CD4-positive, CD25-positive, alpha-beta regulatory T cell (primary cell): ENCODE measurements around the gene CA5A. TPM values are rescaled to one million over a fixed set of nuclear protein-coding genes. Genes with fewer than 3 reads are reported as not detected.
"Not testable (repeated sequence)": the region's sequence is repeated elsewhere in the genome, so short reads cannot be mapped to it uniquely, and the experiment has no call there.

Source experiments
- ATAC-seq, 2 donors: fragments of 150-1000 bp; cut with Tn5 transposase; one replicate each; pipeline ENCODE4 v1.10.0; 2021; ENCODE audit warnings: low read depth in 2 of 2, moderate number of reproducible peaks in 2 of 2, moderate library complexity in 1 of 2
- DNase-seq, 3 donors: peaks; one replicate each; pipeline versions ENCODE4 v3.0.0 to v3.0.0-alpha.2; 2012 to 2022; ENCODE audit warnings: mixed read lengths in 1 of 3
- H3K27ac ChIP-seq: one replicate; pipeline ENCODE4 v1.7.0; 2013; ENCODE audit warnings: mild to moderate bottlenecking, low read length; ENCODE audit not compliant: insufficient read depth, poor library complexity, severe bottlenecking
- H3K27me3 ChIP-seq: one replicate; pipeline ENCODE4 v1.7.0; 2013; ENCODE audit warnings: low read length; ENCODE audit not compliant: control insufficient read depth, insufficient read depth
- H3K36me3 ChIP-seq: one replicate; pipeline ENCODE4 v1.7.0; 2013; ENCODE audit warnings: mild to moderate bottlenecking, low read length, moderate library complexity; ENCODE audit not compliant: control insufficient read depth, insufficient read depth
- H3K4me1 ChIP-seq: 2 replicates; pipeline ENCODE4 v1.7.0; 2013; ENCODE audit warnings: mild to moderate bottlenecking, low read length; ENCODE audit not compliant: insufficient read depth, control insufficient read depth, poor library complexity, severe bottlenecking
- H3K4me3 ChIP-seq: one replicate; pipeline ENCODE4 v1.7.0; 2013; ENCODE audit warnings: low read depth, mild to moderate bottlenecking, low read length, moderate library complexity
- H3K9me3 ChIP-seq, 2 experiments: 1 replicate in 1 of 2; 2 replicates in 1 of 2; pipeline ENCODE4 v1.7.0; 2013; ENCODE audit warnings: low read length in 2 of 2, mild to moderate bottlenecking in 1 of 2, moderate library complexity in 1 of 2; ENCODE audit not compliant: control insufficient read depth in 2 of 2
- H3K27ac Mint-ChIP-seq, 3 donors: one replicate each; pipeline ENCODE4 v1.8.0; 2020 to 2022; ENCODE audit warnings: mild to moderate bottlenecking in 3 of 3, mixed read lengths in 3 of 3, moderate library complexity in 2 of 3
- H3K27me3 Mint-ChIP-seq: one replicate; pipeline ENCODE4 v1.8.0; 2022; ENCODE audit warnings: mild to moderate bottlenecking, mixed read lengths
- H3K36me3 Mint-ChIP-seq: one replicate; pipeline ENCODE4 v1.8.0; 2020; ENCODE audit warnings: mixed read lengths
- H3K4me1 Mint-ChIP-seq, 4 donors: one replicate each; pipeline ENCODE4 v1.8.0; 2020 to 2022; ENCODE audit warnings: mixed read lengths in 4 of 4, mild to moderate bottlenecking in 1 of 4
- H3K4me3 Mint-ChIP-seq, 4 donors: one replicate each; pipeline ENCODE4 v1.8.0; 2020 to 2022; ENCODE audit warnings: mild to moderate bottlenecking in 4 of 4, mixed read lengths in 4 of 4, moderate library complexity in 3 of 4
- H3K9me3 Mint-ChIP-seq, 7 donors: one replicate each; pipeline ENCODE4 v1.8.0; 2020 to 2022; ENCODE audit warnings: mixed read lengths in 7 of 7, mild to moderate bottlenecking in 3 of 7, moderate library complexity in 2 of 7
- polyA plus RNA-seq, 4 donors: library from polyadenylated mRNA; unstranded; fragments of 300-500 nt; fragmentation: Illumina TruSeq; gene quantifications; one replicate each; pipeline ENCODE4 v1.2.3, GENCODE V29; 2021
- total RNA-seq: library from RNA; stranded (reverse); gene quantifications from one replicate; pipeline ENCODE4 v1.2.3, GENCODE V29; 2022

The CA5A gene
- total and polyA plus RNA-seq, 5 donors from 2014 or later = not detected

DNA sequence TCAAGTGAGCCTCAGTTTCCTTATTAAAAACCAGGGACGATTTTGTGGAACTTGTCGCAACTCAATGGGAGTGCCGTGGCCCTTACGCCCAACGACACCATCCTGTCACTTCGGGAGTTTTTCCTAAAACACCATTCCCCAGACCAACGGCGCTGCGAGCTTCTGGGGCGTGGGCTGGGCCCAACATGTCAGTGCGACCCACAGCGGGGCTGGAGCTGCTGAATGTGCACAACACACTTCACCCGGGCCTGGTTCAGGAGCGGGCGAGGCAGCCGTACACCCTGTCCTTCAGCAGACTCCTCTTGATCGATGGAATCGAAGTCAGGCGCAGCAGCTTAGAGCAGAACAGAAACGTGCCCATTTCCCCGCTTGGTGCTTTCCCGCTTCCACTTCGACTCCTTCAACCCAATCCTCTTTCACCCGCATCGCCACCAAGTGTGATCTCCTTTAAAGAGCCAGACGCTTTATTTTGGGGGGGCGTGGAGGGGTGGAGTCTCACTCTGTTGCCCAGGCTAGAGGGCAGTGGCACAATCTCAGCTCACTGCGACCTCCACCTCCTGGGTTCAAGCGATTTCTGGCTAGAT, 53.8 kb downstream of the CA5A start:
- H3K36me3 ChIP-seq = no peaks in the 10 kb centered on the region
- no peaks in the 10 kb centered on the region for H3K27me3 ChIP-seq
- ATAC-seq = no peak
- H3K27ac Mint-ChIP-seq = no peak overlapping the region
- H3K4me1 ChIP-seq = no peaks in the 10 kb centered on the region
- H3K27me3 Mint-ChIP-seq = no peaks in the 10 kb centered on the region
- peaks cover 0 to 2% (median 0%) of the 10 kb centered on the region in 7 donors for H3K9me3 Mint-ChIP-seq
- no peaks in the 10 kb centered on the region for H3K36me3 Mint-ChIP-seq
- no peaks in the 10 kb centered on the region for H3K4me1 Mint-ChIP-seq
- H3K27ac ChIP-seq = no peak overlapping the region
- H3K4me3 Mint-ChIP-seq = no peak overlapping the region
- no peaks in the 10 kb centered on the region for H3K9me3 ChIP-seq
- no peak for DNase-seq
- no peak overlapping the region for H3K4me3 ChIP-seq

DNA sequence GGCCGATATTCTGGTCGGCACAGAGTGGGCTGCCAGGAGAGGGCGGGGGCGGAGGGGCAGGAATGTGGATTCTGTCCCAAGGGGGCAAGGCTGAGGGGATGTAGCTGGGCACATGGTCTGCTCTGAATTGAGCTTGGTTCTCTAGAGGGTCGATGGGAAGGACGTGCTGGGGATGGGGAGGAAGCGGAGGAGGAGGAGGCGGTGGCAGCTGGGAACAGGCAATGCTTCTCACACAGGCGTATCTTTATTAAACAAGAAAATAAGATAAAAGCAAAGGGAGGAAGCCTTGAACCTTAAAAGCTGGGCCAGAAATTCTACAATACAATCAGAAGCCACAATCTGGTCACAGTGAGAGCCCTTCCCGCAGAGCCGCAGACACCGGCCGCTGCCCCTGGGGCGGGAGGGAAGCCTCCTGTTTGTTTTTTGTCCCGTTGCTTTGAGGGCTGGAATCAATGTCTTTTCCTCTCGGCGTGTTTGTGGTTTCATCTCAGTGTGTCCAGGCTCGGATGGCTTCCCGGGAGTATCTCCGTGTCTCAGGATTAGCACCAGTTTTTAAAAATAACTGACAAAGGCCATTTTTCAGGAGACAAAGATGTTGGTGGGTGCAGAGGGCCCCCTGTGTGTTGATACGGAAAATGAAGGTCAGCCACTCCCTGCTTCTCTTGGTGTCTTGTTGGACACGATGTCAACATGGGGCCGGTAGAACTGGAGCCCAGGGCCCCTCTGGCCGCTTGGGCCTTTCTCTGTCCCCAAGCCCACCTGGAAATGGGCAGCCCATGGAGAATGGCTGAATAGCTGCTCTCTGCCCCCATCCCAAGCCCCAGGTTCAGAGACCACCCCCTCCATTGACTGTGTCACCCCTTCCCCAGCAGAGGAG, 54.8 kb downstream of the CA5A start:
- no peak for DNase-seq
- H3K36me3 Mint-ChIP-seq = no peaks in the 10 kb centered on the region
- no peak overlapping the region for H3K27ac Mint-ChIP-seq

DNA sequence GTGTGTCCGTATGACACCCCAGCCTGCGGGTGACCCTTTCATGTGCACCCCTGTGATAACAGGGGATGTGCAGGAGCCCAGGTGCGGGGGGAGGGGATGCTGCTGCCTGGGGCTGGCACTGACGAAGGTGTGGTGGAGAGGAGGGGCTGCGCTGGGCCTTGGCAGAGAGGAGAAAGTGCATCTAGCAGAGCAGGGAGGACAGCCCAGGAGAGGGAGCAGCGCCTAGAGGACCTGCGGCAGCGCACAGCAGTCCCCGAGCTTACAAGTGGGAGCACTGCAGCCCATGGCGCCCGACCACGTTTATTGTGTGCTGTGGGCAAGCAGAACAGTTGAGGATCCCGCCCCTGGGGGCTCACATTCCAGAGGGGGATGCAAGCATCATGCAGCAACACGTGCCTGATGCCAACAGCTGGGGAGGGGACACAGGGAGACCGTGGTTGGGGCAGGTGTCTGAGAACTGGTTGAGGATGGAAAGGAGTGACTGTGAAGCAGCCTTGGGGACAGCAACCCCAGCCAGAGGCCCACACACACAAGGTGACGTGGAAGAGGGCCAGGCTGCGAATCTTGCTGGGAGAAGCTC, 56.1 kb downstream of the CA5A start:
- Mint-ChIP-seq H3K27ac (peak overlapping the region in 1 of 3 donors; percentile 52), H3K36me3 (no peaks in the 10 kb centered on the region), H3K27me3 (no peaks in the 10 kb centered on the region), H3K4me1 (peaks cover under 1 to 6% (median 3%) of the 10 kb centered on the region in 4 donors), H3K9me3 (peaks cover 0 to 2% (median 0%) of the 10 kb centered on the region in 7 donors), H3K4me3 (no peak overlapping the region)
- Histone ChIP-seq H3K9me3 (no peaks in the 10 kb centered on the region), H3K36me3 (no peaks in the 10 kb centered on the region), H3K4me3 (no peak overlapping the region), H3K27ac (no peak overlapping the region), H3K27me3 (no peaks in the 10 kb centered on the region), H3K4me1 (peaks cover 4% of the 10 kb centered on the region)
- DNase-seq (no peak), ATAC-seq (no peak)

More for the DNA sequence above, 54.8 kb downstream of the CA5A start:
- Histone ChIP-seq H3K9me3 (no peaks in the 10 kb centered on the region), H3K4me3 (no peak overlapping the region), H3K36me3 (no peaks in the 10 kb centered on the region), H3K27me3 (no peaks in the 10 kb centered on the region), H3K4me1 (no peaks in the 10 kb centered on the region), H3K27ac (no peak overlapping the region)
- Mint-ChIP-seq H3K9me3 (peaks cover 0 to 2% (median 0%) of the 10 kb centered on the region in 7 donors), H3K4me3 (no peak overlapping the region), H3K4me1 (no peaks in the 10 kb centered on the region), H3K27me3 (no peaks in the 10 kb centered on the region)
- no peak for ATAC-seq

DNA sequence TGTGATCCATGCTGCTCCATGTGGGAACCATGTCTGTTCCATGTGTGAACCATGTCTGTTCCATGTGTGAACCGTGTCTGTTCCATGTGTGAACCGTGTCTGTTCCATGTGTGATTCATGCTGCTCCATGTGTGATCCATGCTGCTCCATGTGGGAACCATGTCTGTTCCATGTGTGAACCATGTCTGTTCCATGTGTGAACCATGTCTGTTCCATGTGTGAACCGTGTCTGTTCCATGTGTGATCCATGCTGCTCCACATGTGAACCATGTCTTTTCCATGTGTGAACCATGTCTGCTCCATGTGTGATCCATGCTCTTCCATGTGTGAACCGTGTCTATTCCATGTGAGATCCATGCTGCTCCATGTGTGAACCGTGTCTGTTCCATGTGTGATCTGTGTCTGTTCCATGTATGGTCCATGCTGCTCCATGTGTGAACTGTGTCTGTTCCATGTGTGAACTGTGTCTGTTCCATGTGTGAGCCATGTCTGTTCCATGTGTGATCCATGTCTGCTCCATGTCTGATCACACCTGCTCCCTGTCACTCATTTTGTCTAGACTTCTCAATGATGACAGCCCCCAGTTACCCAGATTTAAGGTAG, 56.8 kb downstream of the CA5A start:
- H3K4me1 Mint-ChIP-seq = peaks cover 6 to 13% (median 10%) of the 10 kb centered on the region in 4 donors
- not testable (repeated sequence) for H3K4me3 Mint-ChIP-seq, DNase-seq, H3K27ac ChIP-seq, H3K27me3 ChIP-seq, H3K36me3 ChIP-seq, H3K27me3 Mint-ChIP-seq, ATAC-seq, H3K36me3 Mint-ChIP-seq, H3K4me3 ChIP-seq, H3K9me3 Mint-ChIP-seq, H3K9me3 ChIP-seq
- peak overlapping the region in 1 of 3 donors; percentile 38 for H3K27ac Mint-ChIP-seq
- H3K4me1 ChIP-seq = peaks cover 11% of the 10 kb centered on the region

DNA sequence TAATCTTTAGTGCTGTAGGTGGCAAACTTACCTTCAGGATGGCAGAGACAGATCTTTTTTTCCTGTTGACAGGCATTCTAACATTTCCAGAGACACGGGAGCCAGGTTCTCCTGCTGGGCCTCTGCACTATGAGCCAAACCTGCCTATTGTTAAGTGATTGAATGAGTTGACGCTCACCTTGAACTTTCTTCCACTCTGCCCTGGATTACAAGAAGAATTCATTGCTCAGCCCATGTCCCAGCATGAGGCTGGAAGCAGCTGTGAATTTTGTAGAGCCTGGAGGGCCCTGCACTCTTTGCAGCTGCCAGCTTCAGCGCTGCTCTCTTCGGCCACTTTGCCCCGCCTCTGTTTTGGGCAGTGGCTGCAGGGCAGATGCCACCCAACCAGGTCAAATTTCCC, 57.6 kb downstream of the CA5A start:
- peaks cover 13% of the 10 kb centered on the region for H3K4me1 ChIP-seq
- no peaks in the 10 kb centered on the region for H3K9me3 ChIP-seq
- H3K9me3 Mint-ChIP-seq = peaks cover 0 to 2% (median 0%) of the 10 kb centered on the region in 7 donors
- ATAC-seq (no peak), DNase-seq (no peak)
- no peak overlapping the region for H3K4me3 Mint-ChIP-seq
- no peak overlapping the region for H3K4me3 ChIP-seq
- no peaks in the 10 kb centered on the region for H3K27me3 ChIP-seq
- H3K27ac ChIP-seq = no peak overlapping the region
- H3K36me3 Mint-ChIP-seq = no peaks in the 10 kb centered on the region
- H3K4me1 Mint-ChIP-seq = peaks cover 6 to 17% (median 12%) of the 10 kb centered on the region in 4 donors
- H3K27me3 Mint-ChIP-seq = no peaks in the 10 kb centered on the region
- no peak overlapping the region for H3K27ac Mint-ChIP-seq
- H3K36me3 ChIP-seq = no peaks in the 10 kb centered on the region

DNA sequence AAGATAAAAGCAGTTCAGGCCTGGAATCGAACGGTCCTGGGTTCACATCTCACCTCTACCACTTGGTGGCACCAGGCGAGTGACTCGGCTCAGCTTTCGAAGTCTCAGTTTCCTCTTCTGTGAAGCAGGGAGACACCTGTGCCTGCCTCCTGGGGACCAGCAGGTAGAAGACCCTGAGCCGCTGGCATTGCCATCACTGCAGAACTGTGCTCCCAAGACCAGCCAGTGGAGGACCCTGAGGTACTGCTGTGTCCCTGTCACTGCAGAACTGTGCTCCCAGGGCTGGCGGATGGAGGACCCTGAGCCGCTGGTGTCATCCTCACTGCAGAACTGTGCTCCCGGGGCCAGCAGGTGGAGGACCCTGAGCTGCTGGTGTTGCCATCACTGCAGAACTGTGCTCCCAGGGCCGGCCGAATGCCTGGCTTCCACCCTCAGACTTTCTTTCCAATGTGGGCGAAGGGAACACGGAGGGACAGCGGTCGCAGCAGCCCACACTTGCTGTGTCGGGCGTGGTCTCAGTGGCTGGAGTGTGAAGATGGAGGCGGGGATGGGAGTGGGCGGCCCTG, 58.3 kb downstream of the CA5A start:
- Mint-ChIP-seq H3K36me3 (no peaks in the 10 kb centered on the region), H3K27ac (no peak overlapping the region), H3K4me3 (no peak overlapping the region), H3K4me1 (peaks cover 6 to 17% (median 12%) of the 10 kb centered on the region in 4 donors), H3K9me3 (peaks cover 0 to 2% (median 0%) of the 10 kb centered on the region in 7 donors), H3K27me3 (no peaks in the 10 kb centered on the region)
- Histone ChIP-seq H3K9me3 (no peaks in the 10 kb centered on the region), H3K27ac (no peak overlapping the region), H3K4me1 (peaks cover 13% of the 10 kb centered on the region), H3K4me3 (no peak overlapping the region), H3K27me3 (no peaks in the 10 kb centered on the region), H3K36me3 (no peaks in the 10 kb centered on the region)
- ATAC-seq (no peak), DNase-seq (peak in 1 of 3 donors; percentile 62)

DNA sequence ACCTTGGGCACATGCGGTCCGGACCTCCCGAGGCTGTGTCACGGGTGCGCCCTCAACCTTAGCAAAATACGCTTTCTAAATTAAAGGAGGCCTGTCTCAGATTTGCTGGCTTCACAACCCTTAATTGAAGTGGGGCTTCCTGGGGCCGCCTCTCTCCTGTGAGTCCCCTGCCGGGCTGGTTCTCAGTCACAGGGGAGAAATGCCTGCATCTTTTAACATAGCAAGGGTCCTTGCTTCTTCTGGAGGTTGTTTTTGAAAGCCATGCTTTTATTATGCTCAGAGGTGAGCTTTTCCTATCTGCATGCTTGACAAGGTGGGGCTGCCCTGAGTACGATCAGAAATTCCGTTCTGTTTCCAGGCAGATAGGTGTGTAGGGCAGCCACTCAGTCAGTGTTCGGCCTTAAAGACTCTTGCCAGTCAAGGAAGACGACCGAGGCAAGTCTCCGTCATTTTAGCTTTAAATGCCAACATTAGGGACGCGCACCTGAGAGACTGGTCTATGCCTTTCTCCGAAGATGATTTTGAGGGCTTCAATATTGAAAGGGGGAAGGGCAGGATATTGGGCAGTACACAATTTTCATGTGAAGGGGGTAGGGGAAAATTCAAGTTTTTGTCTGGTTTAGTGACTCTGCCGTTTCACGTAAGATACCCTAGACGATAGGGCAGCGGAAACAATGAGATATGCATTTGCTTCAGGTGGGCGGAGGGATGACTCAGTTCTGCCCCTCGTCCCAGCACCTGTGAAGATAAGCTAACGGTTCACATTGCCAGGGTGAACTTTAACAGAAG, 61.5 kb downstream of the CA5A start:
- ATAC-seq (peak; percentile 72 to 73), DNase-seq (peak in 2 of 3 donors; percentile 31 to 86)
- Histone ChIP-seq H3K27me3 (no peaks in the 10 kb centered on the region), H3K9me3 (no peaks in the 10 kb centered on the region), H3K4me3 (peak overlapping the region; percentile 82), H3K36me3 (no peaks in the 10 kb centered on the region), H3K4me1 (peaks cover 20% of the 10 kb centered on the region), H3K27ac (peak overlapping the region; percentile 39)
- peak overlapping the region; percentile 0 to 86 (median 60) for H3K4me3 Mint-ChIP-seq
- H3K27ac Mint-ChIP-seq = peak overlapping the region; percentile 63 to 86 (median 66)
- no peaks in the 10 kb centered on the region for H3K36me3 Mint-ChIP-seq
- H3K4me1 Mint-ChIP-seq = peaks cover 9 to 25% (median 21%) of the 10 kb centered on the region in 4 donors
- no peaks in the 10 kb centered on the region for H3K27me3 Mint-ChIP-seq
- H3K9me3 Mint-ChIP-seq = peaks cover 0 to 2% (median 0%) of the 10 kb centered on the region in 7 donors
